GM18502 (cell line): Measurements from ENCODE around the gene GNB5.
"Not testable (repeated sequence)": the region's sequence is repeated elsewhere in the genome, so short reads cannot be mapped to it uniquely, and the experiment has no call there.

Experiments
- ATAC-seq: cut with Tn5 transposase; IDR thresholded peaks from one replicate; pipeline ENCODE4 v1.9.1; 2021; ENCODE audit warnings: mild to moderate bottlenecking; ENCODE audit not compliant: unreplicated experiment, poor library complexity

Gene GNB5

GRCh38 chr15:52191207-52191606 is at the start of gene GNB5:
Gene GNB5, minus strand, starts transcription at chr15:52191392. Its CDS starts 6,716 bp downstream, at chr15:52184676.
- no peak for ATAC-seq

DNA sequence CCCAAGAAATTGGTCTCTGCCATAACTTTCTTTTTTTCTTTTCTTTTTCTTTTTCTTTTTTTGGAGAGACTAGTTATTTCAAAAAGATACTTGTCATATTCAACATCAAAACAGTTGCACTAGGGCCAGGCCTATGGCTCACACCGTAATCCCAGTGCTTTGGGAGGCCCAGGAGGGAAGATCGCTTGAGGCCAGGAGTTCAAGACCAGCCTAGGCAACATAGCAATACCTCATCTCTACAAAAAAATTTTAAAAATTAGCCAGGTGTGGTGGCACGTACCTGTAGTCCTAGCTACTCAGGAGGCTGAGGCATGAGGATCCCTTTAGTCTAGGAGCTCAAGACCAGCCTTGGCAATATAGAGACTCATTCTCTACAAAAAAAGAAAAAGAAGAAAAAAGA is 49.0 kb upstream of the GNB5 start:
- no peak for ATAC-seq

DNA sequence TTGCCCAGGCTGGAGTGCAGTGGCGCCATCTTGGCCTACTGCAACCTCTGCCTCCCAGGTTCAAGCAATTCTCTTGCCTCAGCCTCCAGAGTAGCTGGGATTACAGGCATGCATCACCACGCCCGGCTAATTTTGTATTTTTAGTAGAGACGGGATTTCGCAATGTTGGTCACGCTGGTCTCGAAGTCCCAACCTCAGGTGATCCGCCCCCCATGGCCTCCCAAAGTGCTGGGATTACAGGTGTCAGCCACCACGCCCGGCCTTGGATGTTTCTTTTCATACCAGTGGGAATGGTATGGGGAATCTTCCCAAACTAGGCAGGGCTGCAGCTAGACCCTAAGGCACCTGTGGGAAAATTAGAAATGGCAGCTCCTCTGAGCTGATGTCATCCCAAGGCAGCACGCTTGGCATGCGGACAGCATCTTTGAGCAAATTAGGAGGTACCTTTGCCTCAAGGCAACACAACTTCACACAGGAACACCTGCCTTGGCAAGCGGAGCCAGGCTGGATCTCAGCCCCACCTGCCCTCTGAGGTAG is 47.9 kb upstream of the GNB5 start:
- not testable (repeated sequence) for ATAC-seq

DNA sequence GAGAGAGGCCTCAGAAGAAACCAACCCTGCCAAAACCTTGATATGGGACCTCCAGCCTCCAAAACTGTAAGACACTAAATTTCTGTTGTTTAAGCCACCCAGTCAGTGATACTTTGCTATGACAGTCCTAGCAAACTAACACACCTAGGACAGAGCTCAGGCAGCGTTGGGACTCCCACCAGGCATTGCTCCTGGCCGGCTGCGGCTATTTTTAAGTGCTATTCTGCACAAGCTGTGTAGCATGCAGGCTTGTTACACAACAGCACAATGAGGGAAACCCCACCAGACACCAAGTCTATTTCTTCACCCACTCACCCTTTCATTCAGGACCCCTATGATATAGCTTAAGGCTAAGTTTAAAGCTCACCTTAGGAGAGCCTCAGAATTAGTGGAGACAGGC is 47.0 kb upstream of the GNB5 start:
- no peak for ATAC-seq

DNA sequence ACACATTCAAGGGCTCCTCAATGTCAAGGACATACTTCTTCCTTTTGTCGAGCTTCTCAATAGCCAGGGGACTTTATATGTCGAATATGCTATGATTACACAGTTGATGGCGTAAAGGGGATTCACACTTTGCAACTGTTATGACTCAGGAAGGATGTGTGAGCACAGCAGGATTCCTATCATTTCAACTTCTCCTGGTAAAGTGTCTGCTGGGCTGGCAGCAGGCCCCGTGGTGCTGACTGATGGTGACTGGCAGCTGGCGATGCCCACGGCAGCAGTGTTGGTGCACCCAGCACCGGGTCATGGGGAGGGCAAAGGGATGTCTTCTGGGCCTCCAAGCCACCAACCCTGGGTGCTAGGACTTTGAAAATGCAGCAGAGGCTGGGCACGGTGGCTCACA is 44.8 kb upstream of the GNB5 start:
- no peak for ATAC-seq

DNA sequence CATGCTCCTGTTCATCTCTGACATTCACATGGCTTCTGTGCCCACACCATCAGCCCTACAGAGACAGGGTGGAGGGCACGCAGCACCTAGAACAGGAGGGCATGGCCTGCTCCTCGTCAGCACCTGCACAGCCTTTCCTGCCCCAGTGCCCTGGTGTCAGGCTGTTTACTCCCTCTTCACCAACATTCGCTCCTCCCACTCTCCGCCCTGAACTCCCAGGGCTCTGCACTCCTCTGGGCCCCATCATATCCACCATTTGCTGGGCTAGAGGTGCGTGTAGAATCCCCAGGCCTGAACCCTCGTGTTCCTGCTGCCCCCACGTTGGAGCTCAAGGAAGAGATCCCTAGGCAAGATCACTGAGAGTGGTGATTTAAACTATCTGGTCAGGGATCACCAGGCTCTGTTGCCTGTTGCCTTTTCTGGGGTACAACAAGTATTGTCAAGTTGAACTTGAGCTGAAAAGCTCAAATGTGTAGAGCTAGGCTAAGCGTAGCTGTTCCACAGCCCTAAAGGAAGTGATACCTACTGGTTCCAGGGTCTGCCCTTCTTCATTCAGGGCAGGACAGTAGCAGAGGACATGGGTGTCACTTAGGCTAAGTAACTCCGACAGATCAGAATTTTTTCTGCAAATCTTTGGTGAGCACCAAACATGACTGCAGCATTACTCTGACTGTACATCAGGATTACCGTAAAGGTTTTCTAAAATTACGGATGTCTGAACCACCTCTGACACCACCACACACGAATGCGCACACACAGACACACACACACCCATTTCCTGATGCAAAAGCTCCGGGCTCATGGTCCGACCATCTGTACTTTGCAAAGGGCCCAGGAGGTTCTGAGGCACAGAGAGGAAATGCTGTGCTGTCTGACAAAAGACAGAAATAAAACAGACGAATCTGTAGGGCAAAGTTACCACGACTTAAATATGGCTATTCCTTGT is 43.7 kb upstream of the GNB5 start:
- ATAC-seq = peak; percentile 47

- peak; percentile 37 for ATAC-seq
Measured at GRCh38 chr15:52233405-52233804, 42.2 kb upstream of the GNB5 start.

DNA sequence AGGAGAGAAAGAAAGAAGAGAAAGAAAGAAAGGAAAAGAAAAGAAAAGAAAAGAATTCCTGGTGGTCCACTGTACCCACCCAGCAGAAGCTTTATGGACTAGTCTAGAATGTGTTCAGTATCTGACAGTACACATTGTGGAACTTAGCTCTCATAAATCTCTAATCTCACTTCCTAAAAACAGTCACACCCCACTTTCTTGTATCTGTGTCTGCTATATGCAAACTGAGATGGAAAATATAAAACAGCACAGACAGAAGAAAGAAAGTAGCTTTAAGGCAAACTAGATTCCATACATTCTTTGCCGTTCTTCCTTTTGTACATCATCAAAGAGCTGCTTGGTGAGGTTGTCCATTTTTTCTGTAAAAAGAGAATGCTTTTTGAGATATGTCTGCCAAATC is 41.1 kb upstream of the GNB5 start:
- peak; percentile 61 for ATAC-seq

GRCh38 chr15:52230073-52230472 is 38.9 kb upstream of the GNB5 start:
- ATAC-seq = no peak

- no peak for ATAC-seq
Measured at GRCh38 chr15:52228921-52229320, 37.7 kb upstream of the GNB5 start.

- peak; percentile 86 for ATAC-seq
Measured at GRCh38 chr15:52227456-52227855, 36.3 kb upstream of the GNB5 start.

- no peak for ATAC-seq
Measured at GRCh38 chr15:52225230-52225629, 34.0 kb upstream of the GNB5 start.

- no peak for ATAC-seq
Measured at GRCh38 chr15:52224211-52224610, 33.0 kb upstream of the GNB5 start.

- no peak for ATAC-seq
Measured at GRCh38 chr15:52221730-52222129, 30.5 kb upstream of the GNB5 start.

DNA sequence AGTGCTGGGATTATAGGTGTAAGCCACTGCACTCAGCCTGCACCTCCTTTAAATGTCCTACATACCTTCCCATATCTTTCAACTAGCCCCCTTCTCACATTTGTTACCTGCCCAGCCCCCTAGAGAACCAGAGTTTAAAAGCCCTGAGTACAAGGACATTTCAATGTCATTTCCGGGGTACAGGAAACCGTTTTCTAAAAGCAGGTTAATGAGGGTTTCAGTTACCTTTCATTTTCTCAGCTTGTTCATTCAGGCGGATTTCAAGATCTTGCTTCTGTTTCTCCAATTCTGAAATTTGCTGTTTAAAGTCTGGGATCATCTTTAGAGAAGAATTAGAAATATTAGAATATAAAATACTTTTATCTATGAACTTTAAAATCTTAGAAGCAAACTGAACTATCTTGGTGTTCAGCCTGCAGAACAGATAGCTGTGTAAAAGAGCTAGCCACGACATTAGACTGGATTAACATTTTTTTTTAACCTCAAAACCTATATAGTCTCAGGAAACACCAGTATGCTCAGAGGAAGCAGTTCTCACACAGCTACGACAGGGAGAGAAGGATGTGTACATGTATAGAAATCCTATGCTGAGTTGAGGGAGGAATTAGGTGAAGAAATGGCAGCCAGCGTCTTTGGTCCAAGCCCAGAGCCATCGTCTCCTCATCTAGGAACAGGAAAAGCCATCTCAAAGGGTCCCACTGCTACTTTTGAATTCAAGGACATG is 29.9 kb upstream of the GNB5 start:
- ATAC-seq = no peak

DNA sequence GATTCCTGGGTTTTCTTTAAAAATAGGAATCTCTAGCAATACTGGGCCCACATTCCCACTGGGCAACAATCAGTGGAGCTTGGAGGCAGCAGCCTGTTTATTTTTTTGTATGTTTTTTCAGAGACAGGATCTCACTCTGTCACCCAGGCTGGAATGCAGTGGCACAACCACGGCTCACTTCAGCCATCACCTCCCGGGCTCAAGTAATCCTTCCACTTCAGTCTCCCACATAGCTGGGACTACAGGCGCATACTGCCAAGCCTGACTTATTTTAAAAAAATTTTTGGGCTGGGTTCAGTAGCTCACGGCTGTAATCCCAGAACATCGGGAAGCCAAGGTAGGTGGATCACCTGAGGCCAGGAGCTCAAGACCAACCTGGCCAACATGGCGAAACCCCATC is 29.1 kb upstream of the GNB5 start:
- ATAC-seq = no peak

DNA sequence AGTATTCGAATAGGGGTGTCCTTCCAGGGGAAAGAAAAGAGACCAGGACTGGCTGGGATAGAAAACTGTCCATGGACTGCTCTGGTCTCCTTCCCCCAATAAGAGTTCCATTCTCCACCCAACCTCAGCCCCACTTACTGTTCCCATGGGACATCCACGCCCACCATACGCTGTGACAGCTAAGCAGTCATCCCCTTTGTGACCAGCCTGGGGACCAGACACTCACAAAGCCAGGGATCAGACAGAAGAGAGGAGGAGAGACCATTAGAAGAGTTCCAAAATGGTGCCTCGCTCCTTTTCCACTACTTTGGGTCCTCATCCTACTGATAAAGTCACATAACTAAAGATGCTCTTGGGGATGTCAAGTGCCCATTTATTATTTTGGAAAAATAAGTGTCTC is 27.6 kb upstream of the GNB5 start:
- ATAC-seq = no peak

DNA sequence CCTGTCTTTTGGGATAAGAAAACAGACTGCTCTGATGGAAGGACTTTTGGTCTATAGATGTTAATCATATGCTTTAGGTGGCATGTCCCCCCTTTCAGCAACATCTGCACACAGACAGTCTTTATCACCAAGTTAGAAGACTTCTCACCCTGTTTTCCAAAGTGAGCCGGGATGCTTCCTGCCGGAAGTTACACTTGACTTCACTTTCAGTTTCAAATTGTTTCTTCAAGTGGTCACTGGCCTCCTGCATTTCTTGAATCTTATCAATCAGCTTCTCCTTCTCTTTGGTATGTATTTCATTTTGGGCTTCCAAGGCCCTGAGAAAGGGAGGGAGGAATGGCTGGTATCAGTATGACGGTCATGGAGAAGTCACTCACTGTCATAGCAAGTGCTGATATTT is 27.2 kb upstream of the GNB5 start:
- ATAC-seq = no peak

DNA sequence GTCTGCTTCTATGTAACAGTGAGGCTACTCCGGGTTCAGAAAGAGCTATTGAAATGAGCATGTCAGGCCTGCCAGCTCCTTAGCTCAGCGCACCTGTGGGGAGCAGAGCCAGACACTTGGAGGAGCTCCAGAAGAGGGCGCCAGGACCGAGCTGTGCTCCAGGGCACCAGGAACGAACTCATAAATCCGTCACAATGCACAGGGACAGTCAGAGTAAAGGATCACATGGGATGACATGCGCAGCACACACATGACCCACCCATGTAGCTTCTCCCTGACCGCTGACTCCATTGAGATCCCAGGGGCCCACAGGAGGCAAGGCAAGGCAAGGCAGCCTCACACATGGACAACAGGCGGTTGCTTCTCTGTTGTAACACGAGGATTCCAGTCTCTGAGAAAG is 26.0 kb upstream of the GNB5 start:
- ATAC-seq = no peak

- no peak for ATAC-seq
Measured at GRCh38 chr15:52214553-52214952, 23.4 kb upstream of the GNB5 start.

- no peak for ATAC-seq
Measured at GRCh38 chr15:52213206-52213605, 22.0 kb upstream of the GNB5 start.
